A549 treated with AZD9567 at 1 μM for 4 hours (cell line): ENCODE measurements around the gene THRSP. TPM values are rescaled to one million over a fixed set of nuclear protein-coding genes. Genes with fewer than 3 reads are reported as not detected.

Experiments used
- total RNA-seq: library from RNA; stranded (reverse); fragments of 200-300 nt; extraction: Qiagen RNA extraction; gene quantifications from 5 replicates; pipeline ENCODE4 v1.2.3, GENCODE V29; 2022; ENCODE audit not compliant: insufficient read depth

The THRSP gene, protein sequence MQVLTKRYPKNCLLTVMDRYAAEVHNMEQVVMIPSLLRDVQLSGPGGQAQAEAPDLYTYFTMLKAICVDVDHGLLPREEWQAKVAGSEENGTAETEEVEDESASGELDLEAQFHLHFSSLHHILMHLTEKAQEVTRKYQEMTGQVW
- not detected in 5 replicates for total RNA-seq

DNA sequence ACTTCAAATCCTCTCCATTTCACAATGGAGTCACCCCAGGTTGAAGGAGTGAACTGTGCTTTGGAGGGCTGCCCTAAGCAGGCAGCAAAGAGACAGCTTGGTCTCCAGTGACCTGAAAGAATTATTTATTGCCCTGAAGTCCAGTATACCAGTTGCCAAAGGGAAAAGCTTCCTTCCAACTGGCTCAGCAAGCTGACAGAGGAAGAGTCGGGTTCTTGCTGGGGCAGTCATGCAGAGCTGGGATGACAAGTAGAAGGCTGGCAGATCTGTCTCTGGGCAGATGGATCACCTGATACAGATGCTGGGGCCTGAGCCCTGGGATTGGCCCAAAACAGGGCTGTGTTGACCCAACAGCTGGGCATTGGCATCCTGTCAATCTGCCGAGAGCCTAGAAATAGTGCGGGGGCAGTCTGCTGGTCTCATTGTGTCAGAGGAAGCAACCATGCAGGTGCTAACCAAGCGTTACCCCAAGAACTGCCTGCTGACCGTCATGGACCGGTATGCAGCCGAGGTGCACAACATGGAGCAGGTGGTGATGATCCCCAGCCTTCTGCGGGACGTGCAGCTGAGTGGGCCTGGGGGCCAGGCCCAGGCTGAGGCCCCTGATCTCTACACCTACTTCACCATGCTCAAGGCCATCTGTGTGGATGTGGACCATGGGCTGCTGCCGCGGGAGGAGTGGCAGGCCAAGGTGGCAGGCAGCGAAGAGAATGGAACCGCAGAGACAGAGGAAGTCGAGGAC lies at the start of gene THRSP:
Gene THRSP, plus strand, starts transcription at position 422 of the 742 bp plus-strand sequence. Its CDS starts 21 bp downstream, at position 443.

DNA sequence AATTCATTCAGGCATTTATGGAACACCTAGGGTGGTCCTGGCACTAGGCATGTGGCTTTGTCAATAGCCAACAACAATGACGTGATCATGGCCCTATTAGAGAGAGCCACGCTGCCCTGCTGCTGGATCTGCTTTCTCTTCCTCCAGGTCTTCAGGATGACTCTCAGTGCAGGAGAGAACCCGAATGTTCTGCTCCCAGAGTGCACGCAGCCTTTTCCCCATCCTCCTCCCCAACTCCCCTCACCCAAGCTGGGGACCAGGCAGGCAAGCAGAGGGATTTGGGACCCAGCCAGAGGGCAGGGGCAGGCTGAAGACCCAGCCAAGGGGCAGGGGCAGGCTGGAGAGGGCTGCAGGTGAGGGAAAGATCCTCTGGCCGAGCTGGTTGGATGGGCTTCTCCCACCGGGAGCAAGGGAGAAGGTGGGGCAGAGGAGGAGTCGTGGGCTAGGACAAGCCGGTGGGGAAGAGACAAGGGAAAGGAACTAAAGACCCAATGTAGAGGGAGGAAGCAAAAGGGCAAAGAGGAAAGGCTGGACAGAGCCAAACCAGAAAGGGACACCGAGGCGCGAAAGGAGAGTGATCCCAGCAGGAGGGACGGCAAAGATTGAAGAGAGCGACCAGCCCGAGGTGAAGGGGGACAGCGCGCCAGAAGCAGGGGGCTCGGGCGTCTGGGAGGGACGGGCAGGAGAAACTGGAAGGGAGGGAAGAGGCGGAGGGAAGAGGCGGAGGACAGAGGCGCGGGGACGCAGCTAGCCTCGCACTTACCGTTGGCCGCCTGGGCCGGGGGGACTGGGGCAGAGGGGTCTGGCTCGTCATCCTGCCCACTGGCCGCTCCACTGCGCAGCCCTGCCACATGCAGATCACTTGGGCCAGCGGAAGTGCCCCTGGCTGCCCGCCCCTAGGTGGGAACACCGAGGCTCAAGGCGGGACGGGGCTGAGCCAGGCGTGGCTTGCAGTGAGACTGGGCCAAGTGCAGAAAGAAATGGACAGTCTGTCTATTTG lies 41.0 kb upstream of the THRSP start, which contains the start of gene KCTD14:
Gene KCTD14, minus strand, starts transcription at position 880 of the 1,000 bp plus-strand sequence. Its CDS starts 27 bp downstream, at position 853.

DNA sequence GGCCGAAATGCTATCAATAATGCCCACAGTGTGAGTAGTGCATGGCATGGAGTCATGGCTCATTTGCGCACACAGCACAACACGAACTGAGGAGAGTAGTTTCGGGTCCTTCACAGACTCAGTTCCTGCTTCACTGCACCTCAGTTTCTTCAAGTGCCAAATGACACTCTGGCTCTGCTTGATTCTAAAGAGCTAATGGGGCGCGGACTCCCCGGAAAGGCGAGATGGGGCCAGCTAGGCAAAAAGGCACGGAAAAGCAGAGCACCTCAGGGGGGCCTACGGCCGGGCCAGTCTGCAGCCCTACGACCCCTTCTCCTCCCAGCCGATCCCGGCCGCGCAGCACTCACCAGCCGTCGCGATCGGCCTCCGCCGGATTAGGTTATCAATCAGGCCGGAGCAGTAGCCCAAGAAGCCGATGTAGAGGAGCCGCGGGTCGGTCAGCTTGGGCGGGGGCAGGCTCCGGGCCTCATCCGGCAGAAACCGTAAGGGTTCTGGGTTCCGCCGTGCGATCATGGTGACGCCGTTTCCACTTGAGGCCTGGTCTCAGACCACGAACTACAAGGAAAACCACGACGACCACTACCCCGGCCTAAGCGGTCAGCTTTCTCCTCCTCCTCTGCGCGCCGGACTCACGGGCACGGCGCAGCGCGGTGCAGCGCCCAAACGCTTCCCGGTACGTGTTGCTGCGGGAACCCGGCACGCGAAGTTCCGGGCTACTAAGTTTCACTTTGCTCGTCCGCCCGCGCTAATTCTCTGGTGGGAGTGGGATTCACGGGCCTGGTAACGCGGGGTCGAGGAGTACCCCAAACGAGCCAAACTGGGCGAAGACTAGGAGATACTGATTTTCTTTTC lies 15.8 kb downstream of the THRSP start, which contains the start of gene NDUFC2:
Gene NDUFC2, minus strand, starts transcription at position 631 of the 852 bp plus-strand sequence. Its CDS starts 118 bp downstream, at position 513.

Other genes starting within 250 kb of the THRSP start
- gene RSF1, start 243.1 kb upstream of the THRSP start, total RNA-seq: 12.5 to 32.0 TPM (median 16.4 TPM) in 5 replicates
- gene AAMDC, start 242.7 kb upstream of the THRSP start, total RNA-seq: 25.2 to 29.6 TPM (median 29.0 TPM) in 5 replicates
- 16.6 to 21.4 TPM (median 18.6 TPM) in 5 replicates for gene INTS4, start 69.2 kb upstream of the THRSP start, total RNA-seq
- gene KCTD14, start 40.6 kb upstream of the THRSP start, total RNA-seq: 1.4 to 1.8 TPM (median 1.6 TPM) in 5 replicates
- 212 to 258 TPM (median 252 TPM) in 5 replicates for gene NDUFC2, start 16.0 kb downstream of the THRSP start, total RNA-seq
- gene ALG8, start 75.8 kb downstream of the THRSP start, total RNA-seq: 54.8 to 63.2 TPM (median 58.0 TPM) in 5 replicates
- 8.4 to 13.4 TPM (median 8.6 TPM) in 5 replicates for gene KCTD21, start 124.8 kb downstream of the THRSP start, total RNA-seq
- gene USP35, start 125.1 kb downstream of the THRSP start, total RNA-seq: 5.6 to 7.9 TPM (median 7.4 TPM) in 5 replicates